Measurements from ENCODE around the gene TFPI.
"Not testable (repeated sequence)": the region's sequence is repeated elsewhere in the genome, so short reads cannot be mapped to it uniquely, and the experiment has no call there.

Gene TFPI

GRCh38 chr2:187527262-187527661, 27.0 kb downstream of the TFPI start:
- no peak for DNase-seq

DNA sequence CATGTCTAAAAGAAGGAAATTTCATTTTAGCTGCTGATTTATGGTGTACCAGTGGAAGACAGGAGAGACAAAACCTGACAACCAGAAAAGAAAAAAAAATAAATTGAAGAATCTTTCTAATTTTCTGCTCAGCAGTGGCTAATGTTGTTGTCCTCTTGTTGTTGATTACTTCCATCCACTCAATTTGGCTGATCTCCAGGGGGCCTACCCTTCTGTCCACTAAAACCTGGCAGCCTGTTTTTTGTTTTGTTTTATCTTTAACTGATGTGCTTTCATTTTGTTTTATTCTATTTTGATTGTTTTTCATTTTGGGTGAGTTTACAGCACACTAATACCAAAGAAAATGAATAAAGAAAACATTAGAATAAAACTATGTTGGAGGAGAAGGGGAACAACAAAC, 27.4 kb downstream of the TFPI start:
- no peak for DNase-seq

DNA sequence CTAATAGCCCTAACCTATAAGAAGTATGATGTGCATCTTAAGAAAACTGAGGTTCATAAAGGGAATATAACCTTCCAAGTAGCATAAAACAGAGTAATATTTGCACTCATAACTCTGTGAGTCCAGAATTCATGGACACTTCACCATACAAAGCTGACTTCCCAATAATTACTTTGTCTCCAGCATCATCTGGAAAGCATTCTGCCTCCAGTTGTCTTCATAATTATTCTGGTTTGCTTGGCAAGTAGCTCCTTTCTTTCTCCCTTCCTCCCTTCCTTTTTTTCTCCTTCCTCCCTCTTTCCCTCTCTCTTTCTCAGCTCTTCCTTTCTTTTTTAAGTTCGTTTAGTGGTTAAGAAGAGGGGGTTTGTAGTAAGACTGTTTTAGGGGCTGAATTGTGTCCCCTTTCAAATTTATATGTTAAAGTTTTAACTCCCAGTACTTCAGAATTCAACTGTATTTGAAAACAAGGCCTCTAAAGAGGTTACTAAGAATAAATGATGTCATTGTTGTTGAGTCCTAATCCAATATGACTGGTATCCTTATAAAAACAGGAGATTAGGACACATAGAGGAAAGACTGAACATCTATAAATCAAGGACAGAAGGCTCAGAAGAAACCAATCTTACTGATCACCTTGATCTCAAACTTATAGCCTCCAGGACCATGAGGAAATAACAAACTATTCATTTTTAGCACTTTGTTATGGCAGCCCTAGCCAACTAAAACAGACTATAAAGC, 28.9 kb downstream of the TFPI start:
- no peak for DNase-seq

DNA sequence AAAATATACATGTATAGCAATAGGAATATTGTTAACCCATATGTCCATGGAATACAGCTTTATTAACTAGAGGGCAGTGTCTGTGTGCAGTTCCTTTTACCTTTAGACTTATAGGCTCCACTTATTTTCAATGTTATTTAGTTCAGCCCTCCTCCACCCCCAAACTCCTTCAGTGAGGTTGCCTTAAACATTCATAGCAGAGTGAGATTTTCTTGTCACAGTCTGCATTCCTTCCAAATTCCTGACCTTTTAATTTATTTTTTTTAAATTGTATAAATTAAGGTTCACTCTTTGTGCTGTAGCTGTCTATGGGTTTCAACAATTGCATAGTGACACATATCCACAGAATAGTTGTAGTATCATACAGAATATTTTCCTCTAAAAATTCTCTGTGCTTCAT, 30.9 kb downstream of the TFPI start:
- DNase-seq: no peak

DNA sequence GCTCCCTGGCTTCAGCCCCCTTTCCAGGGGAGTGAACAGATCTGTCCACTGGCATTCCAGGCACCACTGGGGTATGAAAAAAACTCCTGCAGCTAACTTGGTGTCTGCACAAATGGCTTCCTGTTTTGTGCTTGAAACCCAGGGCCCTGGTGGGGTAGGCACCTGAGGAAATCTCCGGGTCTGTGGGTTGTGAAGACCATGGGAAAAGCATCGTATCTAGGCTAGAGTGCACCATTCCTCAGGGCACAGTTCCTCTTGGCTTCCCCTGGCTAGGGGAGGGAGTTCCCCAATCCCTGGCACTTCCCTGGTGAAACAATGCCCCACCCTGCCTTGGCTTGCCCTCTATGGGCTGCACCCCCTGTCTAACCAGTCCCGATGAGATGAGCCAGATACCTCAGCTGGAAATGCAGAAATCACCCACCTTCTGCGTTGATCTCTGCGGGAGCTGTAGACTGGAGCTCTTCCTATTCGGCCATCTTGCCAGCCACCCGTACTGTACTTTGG, 34.1 kb downstream of the TFPI start:
- no peak for DNase-seq

DNA sequence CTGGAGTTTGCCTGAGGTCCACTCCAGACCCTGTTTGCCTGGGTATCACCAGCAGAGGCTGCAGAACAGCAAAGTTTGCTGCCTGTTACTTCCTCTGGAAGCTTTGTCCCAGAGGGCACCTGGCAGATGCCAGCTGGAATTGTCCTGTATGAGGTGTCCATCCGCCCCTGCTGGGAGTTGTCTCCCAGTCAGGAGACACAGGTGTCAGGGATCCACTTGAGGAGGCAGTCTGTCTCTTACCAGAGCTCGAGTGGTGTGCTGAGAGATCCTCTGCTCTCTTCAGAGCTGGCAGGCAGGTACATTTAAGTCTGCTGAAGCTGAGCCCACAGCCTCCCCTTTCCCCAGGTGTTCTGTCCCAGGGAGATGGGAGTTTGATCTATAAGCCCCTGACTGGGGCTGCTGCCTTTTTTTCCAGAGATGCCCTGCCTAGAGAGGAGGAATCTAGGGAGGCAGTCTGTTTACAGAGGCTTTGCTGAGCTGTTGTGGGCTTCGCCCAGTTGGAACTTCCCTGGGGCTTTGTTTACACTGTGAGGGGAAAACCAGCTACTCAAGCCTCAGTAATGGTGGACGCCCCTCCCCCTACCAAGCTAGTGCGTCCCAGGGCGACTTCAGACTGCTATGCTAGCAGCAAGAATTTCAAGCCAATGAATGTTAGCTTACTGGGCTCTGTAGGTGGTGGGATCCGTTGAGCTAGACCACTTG, 34.7 kb downstream of the TFPI start:
- no peak for DNase-seq

- not testable (repeated sequence) for DNase-seq
Measured at GRCh38 chr2:187517750-187518361, 36.4 kb downstream of the TFPI start.

DNA sequence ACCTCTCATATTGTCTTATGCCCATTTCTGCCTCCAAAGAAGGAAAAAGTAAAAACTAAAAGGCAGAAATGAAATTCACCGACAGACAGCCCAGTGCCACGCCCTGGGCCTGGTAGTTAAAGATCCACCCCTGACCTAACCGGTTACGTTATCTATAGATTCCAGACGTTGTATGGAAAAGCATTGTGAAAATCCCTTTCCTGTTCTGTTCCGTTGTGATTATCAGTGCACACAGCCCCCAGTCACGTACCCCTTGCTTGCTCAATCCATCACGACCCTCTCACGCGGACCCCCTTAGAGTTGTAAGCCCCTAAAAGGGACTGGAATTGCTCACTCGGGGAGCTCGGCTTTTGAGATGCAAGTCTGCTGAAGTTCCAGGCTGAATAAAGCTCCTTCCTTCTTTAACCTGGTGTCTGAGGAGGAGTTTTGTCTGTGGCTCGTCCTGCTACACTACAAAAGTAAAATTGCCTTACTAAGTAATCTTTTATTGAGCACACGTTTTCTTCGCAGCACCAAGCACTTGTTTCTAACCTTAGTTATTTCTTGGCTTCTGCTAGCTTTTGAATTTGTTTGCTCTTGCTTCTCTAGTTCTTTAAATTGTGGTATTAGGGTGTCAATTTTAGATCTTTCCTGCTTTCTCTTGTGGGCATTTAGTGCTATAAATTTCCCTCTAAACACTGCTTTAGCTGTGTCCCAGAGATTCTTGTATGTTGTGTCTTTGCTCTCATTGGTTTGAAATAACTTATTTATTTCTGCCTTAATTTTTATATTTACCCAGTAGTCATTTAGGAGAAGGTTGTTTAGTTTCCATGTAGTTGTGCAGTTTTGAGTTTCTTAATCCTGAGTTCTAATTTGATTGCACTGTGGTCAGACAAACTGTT, 37.4 kb downstream of the TFPI start:
- DNase-seq: not testable (repeated sequence)

GRCh38 chr2:187514930-187515329, 39.3 kb downstream of the TFPI start:
- DNase-seq: no peak

GRCh38 chr2:187514235-187514829, 39.9 kb downstream of the TFPI start:
- not testable (repeated sequence) for DNase-seq

GRCh38 chr2:187513460-187514234, 40.6 kb downstream of the TFPI start:
- not testable (repeated sequence) for DNase-seq

- no peak for DNase-seq
Measured at GRCh38 chr2:187511356-187512315, 42.6 kb downstream of the TFPI start.

DNA sequence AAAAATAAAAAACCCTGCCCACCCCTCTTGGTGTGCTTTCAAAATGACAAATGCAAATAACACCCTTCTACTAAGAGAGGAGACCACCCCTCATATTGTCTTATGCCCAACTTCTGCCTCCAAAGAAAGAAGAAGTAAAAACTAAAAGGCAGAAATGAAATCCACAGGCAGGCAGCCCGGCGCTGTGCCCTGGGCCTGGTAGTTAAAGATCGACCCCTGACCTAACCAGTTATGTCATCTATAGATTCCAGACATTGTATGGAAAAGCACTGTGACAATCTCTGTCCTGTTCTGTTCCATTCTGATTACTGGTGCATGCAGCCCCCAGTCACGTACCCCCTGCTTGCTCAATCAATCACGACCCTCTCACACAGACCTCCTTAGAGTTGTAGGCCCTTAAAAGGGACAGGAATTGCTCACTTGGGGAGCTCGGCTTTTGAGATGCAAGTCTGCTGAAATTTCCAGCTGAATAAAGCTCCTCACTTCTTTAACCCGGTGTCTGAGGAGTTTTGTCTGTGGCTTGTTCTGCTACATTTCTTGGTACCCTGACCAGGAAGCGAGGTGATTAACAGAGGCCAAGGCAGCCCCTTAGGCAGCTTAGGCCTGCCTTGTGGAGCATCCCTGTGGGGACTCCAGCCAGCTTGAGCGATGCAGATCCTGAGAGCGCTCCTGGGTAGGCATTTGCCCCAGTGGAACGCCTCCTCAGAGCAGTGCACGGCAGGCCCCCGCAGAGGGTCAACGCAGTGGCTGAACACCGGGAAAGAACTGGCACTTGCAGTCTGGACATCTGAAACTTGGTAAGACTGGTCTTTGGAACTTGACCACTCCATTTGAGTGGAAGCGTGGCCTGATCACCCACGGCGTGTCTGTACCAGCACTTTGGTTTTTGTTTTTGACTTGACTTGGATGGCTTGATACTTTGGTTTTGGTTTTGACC, 43.5 kb downstream of the TFPI start:
- not testable (repeated sequence) for DNase-seq

- no peak for DNase-seq
Measured at GRCh38 chr2:187509667-187510417, 44.4 kb downstream of the TFPI start.

DNA sequence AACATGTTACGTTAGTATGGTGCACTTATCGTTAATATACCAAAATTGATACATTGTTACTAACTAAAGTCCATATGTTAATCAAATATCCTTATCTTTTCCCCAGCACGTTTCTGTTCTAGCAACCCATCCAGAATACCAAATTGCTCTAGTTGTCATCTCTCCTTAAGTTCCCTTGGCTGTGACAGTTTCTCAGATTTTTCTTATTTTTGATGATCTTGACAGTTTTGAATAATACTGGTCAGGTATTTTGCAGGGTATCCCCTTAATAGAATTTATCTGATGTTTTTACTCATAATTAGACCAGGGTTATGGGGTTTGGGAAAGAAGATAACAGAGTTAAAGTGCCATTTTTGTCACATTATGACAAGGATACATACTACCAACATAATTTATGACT, 47.8 kb downstream of the TFPI start:
- no peak for DNase-seq

GRCh38 chr2:187505065-187505672, 49.1 kb downstream of the TFPI start:
- DNase-seq: no peak

DNA sequence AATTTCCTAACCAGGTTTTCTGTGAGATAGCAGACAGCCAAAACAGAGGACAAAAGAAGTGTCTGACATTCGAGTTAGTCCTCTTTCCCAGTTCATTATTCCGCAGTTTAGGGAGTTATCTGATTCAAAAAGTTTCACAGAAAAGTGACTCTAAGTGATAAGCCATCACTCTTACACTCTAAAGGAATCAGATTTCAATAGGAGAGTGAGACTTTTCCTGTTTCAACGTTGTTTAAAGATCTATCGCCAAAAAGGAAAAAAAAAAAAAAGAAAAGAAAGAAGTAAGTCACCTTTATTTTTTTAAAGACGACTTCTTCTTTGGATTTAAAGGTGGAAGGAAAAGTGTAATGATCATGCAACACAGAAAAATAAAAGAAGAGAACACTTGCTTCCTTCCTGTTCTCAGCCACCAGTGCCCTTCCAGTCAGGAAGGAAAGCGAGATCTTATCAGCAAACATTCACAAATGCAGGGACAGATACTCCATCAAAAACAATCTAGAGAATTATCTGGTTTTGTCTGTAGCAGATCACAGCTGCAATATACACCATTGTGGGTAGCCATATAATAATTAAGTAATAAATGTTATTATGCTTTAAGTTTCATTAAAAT, 49.8 kb downstream of the TFPI start:
- no peak for DNase-seq

DNA sequence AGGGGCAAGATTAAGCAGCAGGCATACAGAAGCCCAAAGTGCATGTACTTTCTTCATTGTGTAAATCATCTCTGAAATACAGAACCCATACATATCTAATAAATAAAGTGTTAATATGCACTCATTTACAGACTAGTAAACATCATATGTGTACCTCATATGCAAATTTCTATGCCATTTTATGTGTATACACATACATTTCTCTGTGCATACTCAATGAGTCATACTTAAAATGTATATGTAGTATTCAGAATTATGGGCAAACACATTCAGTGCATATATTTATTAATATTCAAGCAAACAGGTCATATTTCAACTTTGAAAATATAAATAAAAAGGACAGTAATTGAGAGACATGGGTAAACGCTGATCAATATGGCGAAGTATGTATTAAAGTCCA, 50.5 kb downstream of the TFPI start:
- no peak for DNase-seq
